Fibroblast of lung (primary cell): ENCODE measurements around the gene CFAP68. TPM values are rescaled to one million over a fixed set of nuclear protein-coding genes. Genes with fewer than 3 reads are reported as not detected.
A peak's percentile ranks its signal among the peaks of the same experiment; 100 is the strongest.

Source experiments
- DNase-seq, 2 donors: peaks; one replicate each; pipeline versions ENCODE4 v3.0.0 to v3.0.0-alpha.2; 2010; ENCODE audit warnings: low read depth in 2 of 2
- H2AFZ ChIP-seq: 2 replicates; pipeline ENCODE4 v1.5.1; 2012; ENCODE audit warnings: low read length, control low read depth, inconsistent platforms
- H3K27ac ChIP-seq: 2 replicates; pipeline ENCODE4 v1.5.1; 2011; ENCODE audit warnings: low read length, control low read depth; ENCODE audit not compliant: insufficient read depth
- H3K27me3 ChIP-seq: 2 replicates; pipeline ENCODE4 v1.5.1; 2011; ENCODE audit warnings: mild to moderate bottlenecking, low read length; ENCODE audit not compliant: control insufficient read depth, insufficient read depth
- H3K36me3 ChIP-seq: 2 replicates; pipeline ENCODE4 v1.5.1; 2011; ENCODE audit warnings: low read length; ENCODE audit not compliant: control insufficient read depth, insufficient read depth
- H3K4me1 ChIP-seq: 2 replicates; pipeline ENCODE4 v1.5.1; 2011; ENCODE audit warnings: low read length; ENCODE audit not compliant: control insufficient read depth, insufficient read depth; ENCODE audit errors: extremely low read depth
- H3K4me2 ChIP-seq: 2 replicates; pipeline ENCODE4 v1.5.1; 2011; ENCODE audit warnings: low read length, control low read depth; ENCODE audit not compliant: insufficient read depth; ENCODE audit errors: extremely low read depth
- H3K4me3 ChIP-seq, 4 experiments: fragments of 200-600 bp in 1 of 4; sonication (generic) in 1 of 4; replicated peaks in 1 of 4; 2 replicates each; pipeline ENCODE4 v1.5.1; 2011 to 2016; ENCODE audit warnings: low read length in 4 of 4, low read depth in 3 of 4, mild to moderate bottlenecking in 3 of 4, control low read depth in 2 of 4, inconsistent platforms in 1 of 4, mixed read lengths in 1 of 4; ENCODE audit not compliant: insufficient read depth in 1 of 4; ENCODE audit errors: control extremely low read depth in 1 of 4
- H3K79me2 ChIP-seq: 2 replicates; pipeline ENCODE4 v1.5.1; 2012; ENCODE audit warnings: mild to moderate bottlenecking, low read length, inconsistent platforms; ENCODE audit not compliant: control insufficient read depth, insufficient read depth
- H3K9ac ChIP-seq: 2 replicates; pipeline ENCODE4 v1.5.1; 2011; ENCODE audit warnings: mild to moderate bottlenecking, low read length, control low read depth; ENCODE audit not compliant: insufficient read depth
- H3K9me3 ChIP-seq: 2 replicates; pipeline ENCODE4 v1.5.1; 2012; ENCODE audit warnings: low read depth, low read length; ENCODE audit not compliant: control insufficient read depth, insufficient read depth
- H4K20me1 ChIP-seq: 2 replicates; pipeline ENCODE4 v1.5.1; 2011; ENCODE audit warnings: low read length; ENCODE audit not compliant: control insufficient read depth, insufficient read depth; ENCODE audit errors: extremely low read depth
- EZH2 ChIP-seq: IDR thresholded peaks from 2 replicates; pipeline ENCODE4 v1.5.1; 2012; ENCODE audit warnings: low read length, control low read depth, mild to moderate bottlenecking; ENCODE audit errors: missing control alignments
- polyA plus RNA-seq, 2 donors: library from polyadenylated mRNA; depleted of rRNA in 1 of 2; stranded (reverse) in 1 of 2; unstranded in 1 of 2; fragments of >200 nt; gene quantifications; 2 replicates each; pipeline ENCODE4 v1.2.1, GENCODE V29; 2011 to 2012; ENCODE audit warnings: missing spikeins in 1 of 2
- total RNA-seq: library from RNA; depleted of rRNA; stranded (reverse); fragments of >200 nt; gene quantifications from 2 replicates; pipeline ENCODE4 v1.2.1, GENCODE V29; 2014
- TF ChIP-seq, protein P1 (sequence below), 2 donors: IDR thresholded peaks in 1 of 2; conservative IDR thresholded peaks in 1 of 2; 1 replicate in 1 of 2; 2 replicates in 1 of 2; pipeline ENCODE4 v1.5.1; 2011 to 2012; ENCODE audit warnings: low read length in 2 of 2, control low read depth in 1 of 2, inconsistent platforms in 1 of 2, low read depth in 1 of 2, mild to moderate bottlenecking in 1 of 2

Gene CFAP68
- total and polyA plus RNA-seq, 2 donors (not counting 1 experiment from before 2014, with no cell fraction given), result 19.3 to 21.1 TPM

- Histone ChIP-seq H3K9ac (no peak overlapping the region), H3K36me3 (no peaks in the 10 kb centered on the region), H3K79me2 (no peaks in the 10 kb centered on the region), H3K4me1 (peaks cover 11% of the 10 kb centered on the region), H3K27ac (no peak overlapping the region), H3K4me2 (no peak overlapping the region), H4K20me1 (no peaks in the 10 kb centered on the region), H3K9me3 (no peaks in the 10 kb centered on the region), H2AFZ (no peak overlapping the region), H3K27me3 (no peaks in the 10 kb centered on the region), H3K4me3 (no peak overlapping the region)
- DNase-seq, result no peak
- TF ChIP-seq, protein P1, sequence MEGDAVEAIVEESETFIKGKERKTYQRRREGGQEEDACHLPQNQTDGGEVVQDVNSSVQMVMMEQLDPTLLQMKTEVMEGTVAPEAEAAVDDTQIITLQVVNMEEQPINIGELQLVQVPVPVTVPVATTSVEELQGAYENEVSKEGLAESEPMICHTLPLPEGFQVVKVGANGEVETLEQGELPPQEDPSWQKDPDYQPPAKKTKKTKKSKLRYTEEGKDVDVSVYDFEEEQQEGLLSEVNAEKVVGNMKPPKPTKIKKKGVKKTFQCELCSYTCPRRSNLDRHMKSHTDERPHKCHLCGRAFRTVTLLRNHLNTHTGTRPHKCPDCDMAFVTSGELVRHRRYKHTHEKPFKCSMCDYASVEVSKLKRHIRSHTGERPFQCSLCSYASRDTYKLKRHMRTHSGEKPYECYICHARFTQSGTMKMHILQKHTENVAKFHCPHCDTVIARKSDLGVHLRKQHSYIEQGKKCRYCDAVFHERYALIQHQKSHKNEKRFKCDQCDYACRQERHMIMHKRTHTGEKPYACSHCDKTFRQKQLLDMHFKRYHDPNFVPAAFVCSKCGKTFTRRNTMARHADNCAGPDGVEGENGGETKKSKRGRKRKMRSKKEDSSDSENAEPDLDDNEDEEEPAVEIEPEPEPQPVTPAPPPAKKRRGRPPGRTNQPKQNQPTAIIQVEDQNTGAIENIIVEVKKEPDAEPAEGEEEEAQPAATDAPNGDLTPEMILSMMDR (conservative IDR thresholded peaks at IDR 0.05 in 1 of 2, IDR thresholded peaks at IDR 0.05 in 1 of 2; ENCODE audit: low read depth in 1 of 2, low read length in 2 of 2), result no peak
- no peak for TF ChIP-seq EZH2
Measured at GRCh38 chr11:111921541-111922230, 42.3 kb downstream of the CFAP68 start.

DNA sequence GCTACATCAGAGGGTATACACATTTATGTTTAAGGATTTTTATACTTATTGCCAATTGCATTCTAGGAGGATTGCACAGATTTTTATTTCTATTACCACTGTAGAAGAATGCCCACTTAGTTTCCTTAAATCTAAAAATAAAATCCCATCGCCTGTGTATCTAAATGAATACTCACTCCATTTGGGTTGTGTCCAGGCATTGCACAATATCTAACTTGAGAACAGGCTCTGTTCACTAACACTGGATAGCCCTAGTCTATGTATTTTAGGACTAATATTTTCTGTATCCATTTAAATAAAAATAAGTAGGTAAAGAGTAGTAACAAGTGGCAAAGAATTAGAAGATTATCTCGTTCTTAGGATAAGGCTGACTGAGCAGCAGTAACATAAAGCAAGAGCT is 43.5 kb downstream of the CFAP68 start:
- Histone ChIP-seq H3K9ac (no peak overlapping the region), H3K36me3 (no peaks in the 10 kb centered on the region), H3K79me2 (no peaks in the 10 kb centered on the region), H4K20me1 (no peaks in the 10 kb centered on the region), H3K9me3 (no peaks in the 10 kb centered on the region), H3K27ac (peak overlapping the region; percentile 75), H2AFZ (peak overlapping the region; percentile 67), H3K4me1 (peaks cover 11% of the 10 kb centered on the region), H3K27me3 (no peaks in the 10 kb centered on the region), H3K4me2 (peak overlapping the region; percentile 61), H3K4me3 (peak overlapping the region in 1 of 4 experiments; percentile 10)
- TF ChIP-seq, protein P1 (conservative IDR thresholded peaks at IDR 0.05 in 1 of 2, IDR thresholded peaks at IDR 0.05 in 1 of 2; ENCODE audit: low read depth in 1 of 2, low read length in 2 of 2), result no peak
- no peak for TF ChIP-seq EZH2
- peak; percentile 78 to 92 for DNase-seq

DNA sequence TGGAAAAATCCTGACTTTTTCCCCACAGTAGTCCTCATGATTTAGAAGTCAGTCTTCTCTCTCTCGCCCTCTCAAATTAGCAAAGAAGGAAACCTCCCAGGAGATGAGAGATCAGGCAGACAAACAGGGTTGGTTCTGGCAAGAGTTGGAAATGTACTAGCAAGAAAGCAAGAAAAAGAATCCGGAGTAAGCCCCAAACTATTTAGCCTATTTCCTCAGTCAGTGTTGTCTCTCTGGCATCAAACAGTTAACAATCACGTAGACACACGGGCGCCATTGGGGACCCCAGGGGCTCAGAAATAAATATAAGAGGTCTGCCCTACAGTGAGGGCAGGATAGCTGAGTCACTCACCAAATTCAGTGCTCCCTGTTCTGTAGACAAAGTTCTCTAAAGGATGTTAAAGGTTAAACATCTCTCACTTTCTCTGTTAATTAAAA is 44.0 kb downstream of the CFAP68 start:
- Histone ChIP-seq H3K9me3 (no peaks in the 10 kb centered on the region), H3K9ac (no peak overlapping the region), H3K4me2 (peak overlapping the region; percentile 61), H3K79me2 (no peaks in the 10 kb centered on the region), H3K4me1 (peaks cover 11% of the 10 kb centered on the region), H3K27ac (peak overlapping the region; percentile 75), H3K36me3 (no peaks in the 10 kb centered on the region), H4K20me1 (no peaks in the 10 kb centered on the region), H3K4me3 (peak overlapping the region in 1 of 4 experiments; percentile 10), H2AFZ (peak overlapping the region; percentile 67), H3K27me3 (no peaks in the 10 kb centered on the region)
- TF ChIP-seq, protein P1 (conservative IDR thresholded peaks at IDR 0.05 in 1 of 2, IDR thresholded peaks at IDR 0.05 in 1 of 2; ENCODE audit: low read depth in 1 of 2, low read length in 2 of 2), result no peak
- no peak for TF ChIP-seq EZH2
- DNase-seq, result peak; percentile 41 to 53
